HG03521 (cell line): ENCODE results near the gene ZNF185.

ENCODE experiments used
- ATAC-seq: cut with Tn5 transposase; IDR thresholded peaks from one replicate; pipeline ENCODE4 v1.9.1; 2021; ENCODE audit warnings: mild to moderate bottlenecking, moderate library complexity; ENCODE audit not compliant: unreplicated experiment

ZNF185 gene

DNA sequence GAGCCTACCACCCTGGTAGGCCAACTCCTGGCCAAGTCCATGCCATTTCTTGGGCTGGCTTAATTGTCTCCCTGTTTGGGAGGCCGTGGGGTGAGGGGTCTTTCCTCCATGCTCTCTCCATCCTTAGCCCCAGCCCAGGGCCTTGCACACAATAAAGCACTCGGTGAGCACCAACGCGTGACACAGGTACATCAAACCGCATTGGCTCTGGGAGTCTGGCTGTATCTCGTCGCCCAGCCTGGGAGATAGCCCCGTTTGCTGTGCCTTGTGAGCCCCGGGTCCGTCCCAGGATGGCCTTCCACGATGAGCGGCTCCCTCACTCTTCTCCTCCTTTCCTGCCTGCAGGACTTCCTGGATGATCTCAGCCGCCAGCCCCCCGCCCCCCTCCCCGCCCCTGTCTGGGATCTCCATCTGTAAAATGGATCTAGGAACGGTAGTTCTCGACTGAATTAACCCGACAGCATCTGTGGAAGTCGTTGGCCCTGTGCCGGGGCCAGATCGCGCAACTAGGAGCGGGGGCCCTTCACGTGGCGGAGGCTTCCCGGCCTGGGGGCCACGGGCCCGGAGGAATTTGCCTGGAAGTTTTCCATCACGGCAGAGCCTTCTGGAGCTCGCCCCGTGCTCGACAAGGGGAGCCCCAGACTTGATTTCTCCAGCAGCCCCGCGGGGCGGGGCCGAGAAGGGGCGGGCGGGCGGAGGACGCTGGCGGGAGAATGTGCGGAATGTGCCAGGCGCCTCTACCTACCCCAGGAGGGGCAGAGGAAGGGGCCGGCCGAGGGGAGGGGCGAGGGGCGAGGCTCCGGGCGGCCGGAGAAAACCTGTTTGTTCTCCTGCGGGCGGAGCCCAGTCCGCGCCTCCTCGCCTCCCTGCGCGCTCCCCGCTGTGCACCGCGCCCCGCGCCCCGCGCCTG, at the start of gene ZNF185:
ZNF185 (plus strand) TSS at position 846 of the 910 bp plus-strand sequence. CDS start 16,423 bp downstream, outside the sequence.
- ATAC-seq = no peak

DNA sequence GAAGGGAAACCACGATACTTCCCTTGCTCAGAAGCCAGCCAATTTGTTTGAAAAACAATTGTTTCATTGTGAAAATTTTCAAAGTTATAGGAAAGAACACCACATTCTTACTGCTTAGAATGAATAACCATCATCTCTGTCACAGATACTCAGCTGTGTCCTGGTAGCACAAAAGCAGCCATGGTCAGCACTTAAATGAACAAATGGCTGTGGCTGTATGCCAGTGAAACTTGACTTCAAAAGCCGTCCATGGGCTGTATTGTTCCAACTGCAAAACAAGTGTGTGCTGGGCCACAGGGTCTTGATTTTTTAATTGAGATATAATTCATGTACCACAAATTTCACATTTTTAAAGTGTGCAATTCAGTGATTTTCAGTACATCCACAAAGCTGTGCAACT, 47.4 kb upstream of the ZNF185 start:
- no peak for ATAC-seq

DNA sequence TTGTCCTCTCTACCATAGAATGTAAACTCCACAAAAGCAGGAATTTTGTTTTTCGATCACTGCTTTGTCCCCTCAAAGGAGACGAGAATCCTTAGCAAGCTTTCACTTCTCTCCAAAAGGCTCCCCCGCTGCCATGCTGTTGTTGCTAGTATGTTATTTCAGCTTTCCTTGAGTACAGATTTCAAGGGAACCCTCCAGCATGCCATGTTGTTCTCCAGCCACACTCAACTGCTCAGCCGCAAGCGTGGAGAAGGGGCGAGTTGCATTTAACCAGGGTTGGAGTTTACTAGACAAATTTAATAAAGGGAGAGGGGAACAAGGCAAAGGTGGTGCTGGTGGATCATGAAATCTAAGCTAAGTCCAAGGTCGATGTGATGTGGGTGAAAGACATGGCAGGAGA, 43.9 kb upstream of the ZNF185 start:
- no peak for ATAC-seq

DNA sequence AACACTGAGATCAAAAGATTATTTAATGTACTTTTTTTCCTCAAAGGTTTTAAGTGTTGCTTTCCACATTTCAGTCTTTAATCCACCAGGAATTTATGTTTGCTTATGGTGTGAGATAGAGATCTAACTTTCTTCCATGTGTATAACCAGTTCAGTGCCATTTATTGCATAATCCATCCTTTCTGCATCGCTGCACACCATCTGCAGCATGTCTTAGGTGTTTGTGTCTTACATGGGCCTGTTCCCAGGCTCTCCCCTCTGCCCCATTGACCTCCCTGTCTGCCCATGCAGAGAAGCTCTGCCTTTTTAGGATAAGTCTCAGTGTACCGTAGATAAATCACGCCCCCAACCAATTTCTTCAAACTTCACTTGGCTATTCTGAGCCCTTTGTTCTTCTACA, 36.8 kb upstream of the ZNF185 start:
- ATAC-seq = no peak

GRCh38 chrX:152861826-152862225, 36.0 kb upstream of the ZNF185 start:
- ATAC-seq = no peak

DNA sequence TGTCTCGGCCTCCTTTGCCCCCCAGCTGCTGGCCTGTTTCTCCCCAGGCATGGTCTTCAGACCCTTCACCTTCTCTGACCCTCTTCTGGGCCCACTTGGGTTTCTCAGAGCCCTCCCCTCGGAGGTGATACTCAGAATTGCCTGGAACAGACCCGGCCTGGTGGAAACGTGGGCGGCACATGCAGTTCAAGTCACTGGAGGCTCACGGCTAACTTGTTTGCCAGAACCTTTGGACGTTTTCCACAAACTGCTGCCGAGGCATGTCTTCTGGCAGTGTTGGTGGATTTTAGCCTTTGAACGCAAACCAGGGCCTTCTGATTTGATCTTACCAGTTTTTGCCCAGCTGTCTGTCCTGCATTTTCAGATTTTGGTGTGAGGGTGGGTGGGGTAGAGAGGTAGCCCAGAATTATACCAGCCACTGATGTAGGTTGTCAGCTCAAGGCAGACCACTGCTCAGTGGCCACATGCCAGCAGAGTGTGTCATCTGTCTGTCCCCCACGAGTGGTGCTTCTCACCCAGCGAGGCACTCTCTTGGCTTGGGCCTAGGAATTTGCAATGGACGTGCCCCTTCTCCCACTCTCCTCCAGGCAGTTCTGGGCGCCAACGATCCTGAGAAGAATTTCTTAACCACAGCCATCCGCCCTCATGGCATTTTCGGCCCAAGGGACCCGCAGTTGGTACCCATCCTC, 32.5 kb upstream of the ZNF185 start:
- ATAC-seq = no peak

DNA sequence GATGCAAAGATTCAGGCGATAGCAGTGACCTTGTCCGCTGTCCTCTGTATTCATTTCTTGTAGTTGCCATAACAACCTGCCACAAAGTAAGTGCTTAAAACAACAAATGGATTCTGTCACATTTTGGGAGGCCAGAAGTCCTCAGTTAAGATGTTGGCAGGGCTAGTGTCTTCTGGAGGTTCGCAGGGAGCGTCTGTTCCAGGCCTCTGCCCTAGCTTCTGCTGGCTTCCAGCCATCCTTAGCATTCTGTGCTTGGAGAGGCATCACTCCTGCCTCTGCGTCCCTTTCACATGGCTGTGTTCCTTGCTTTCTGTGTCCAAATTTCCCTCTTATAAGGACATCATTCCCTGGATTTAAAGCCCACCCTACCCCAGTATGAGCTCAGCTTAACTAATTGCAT, 31.5 kb upstream of the ZNF185 start:
- ATAC-seq = no peak

DNA sequence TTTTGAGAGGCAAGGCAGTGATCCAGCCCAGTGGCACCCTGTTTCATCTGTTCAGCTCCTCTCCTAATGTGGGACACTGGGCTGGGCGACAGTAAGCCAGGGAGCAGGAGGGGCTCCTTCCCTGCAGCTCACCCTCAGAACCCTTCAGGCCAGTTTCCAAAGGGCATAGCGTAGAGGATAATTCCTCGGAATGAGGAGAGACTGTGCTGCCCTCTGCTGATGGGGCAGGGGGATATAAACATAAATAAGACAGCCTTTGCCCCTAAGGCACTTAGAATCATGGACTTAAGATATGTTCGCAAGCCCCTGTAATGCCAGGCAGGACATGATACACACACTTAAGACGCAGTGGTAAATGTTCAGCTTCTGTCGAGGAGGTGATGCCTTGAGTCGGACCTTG, 27.9 kb upstream of the ZNF185 start:
- no peak for ATAC-seq

GRCh38 chrX:152871260-152871659, 26.6 kb upstream of the ZNF185 start:
- no peak for ATAC-seq

DNA sequence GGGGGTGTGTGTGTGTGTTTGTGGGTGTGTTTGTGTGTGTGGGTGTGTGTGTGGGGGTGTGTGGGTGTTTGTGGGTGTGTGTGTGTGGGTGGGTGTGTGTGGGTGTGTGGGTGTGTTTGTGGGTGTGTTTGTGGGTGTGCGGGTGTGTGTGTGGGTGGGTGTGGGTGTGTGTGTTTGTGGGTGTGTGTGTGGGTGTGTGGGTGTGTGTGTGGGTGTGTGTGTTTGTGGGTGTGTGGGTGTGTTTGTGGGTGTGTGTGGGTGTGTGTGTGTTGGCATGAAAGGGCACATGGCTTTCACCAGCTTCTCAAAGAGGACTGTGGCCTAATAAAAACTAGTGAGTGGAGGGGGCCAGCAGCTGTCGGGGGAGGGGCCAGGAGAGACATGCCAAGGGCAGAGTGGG, 25.3 kb upstream of the ZNF185 start:
- ATAC-seq = no peak

DNA sequence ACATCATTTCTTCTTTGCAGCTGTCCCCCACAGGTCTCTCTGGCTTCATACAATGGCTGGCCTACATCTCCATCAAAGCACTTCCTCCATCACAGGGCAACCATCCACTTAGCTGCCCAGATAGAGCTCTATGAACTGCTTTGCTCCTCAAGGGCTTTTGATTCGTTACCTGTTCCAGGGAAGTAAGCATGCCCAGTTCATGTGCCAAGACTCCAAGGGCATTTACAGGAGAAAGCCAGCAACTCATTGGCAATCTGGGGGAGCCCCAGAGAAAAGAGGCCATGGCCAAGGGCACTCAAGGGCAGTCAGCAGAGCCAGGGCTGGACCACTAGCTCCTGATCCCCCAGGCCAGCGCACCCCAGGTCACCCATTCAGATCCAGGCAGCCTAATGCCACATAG, 24.5 kb upstream of the ZNF185 start:
- no peak for ATAC-seq

DNA sequence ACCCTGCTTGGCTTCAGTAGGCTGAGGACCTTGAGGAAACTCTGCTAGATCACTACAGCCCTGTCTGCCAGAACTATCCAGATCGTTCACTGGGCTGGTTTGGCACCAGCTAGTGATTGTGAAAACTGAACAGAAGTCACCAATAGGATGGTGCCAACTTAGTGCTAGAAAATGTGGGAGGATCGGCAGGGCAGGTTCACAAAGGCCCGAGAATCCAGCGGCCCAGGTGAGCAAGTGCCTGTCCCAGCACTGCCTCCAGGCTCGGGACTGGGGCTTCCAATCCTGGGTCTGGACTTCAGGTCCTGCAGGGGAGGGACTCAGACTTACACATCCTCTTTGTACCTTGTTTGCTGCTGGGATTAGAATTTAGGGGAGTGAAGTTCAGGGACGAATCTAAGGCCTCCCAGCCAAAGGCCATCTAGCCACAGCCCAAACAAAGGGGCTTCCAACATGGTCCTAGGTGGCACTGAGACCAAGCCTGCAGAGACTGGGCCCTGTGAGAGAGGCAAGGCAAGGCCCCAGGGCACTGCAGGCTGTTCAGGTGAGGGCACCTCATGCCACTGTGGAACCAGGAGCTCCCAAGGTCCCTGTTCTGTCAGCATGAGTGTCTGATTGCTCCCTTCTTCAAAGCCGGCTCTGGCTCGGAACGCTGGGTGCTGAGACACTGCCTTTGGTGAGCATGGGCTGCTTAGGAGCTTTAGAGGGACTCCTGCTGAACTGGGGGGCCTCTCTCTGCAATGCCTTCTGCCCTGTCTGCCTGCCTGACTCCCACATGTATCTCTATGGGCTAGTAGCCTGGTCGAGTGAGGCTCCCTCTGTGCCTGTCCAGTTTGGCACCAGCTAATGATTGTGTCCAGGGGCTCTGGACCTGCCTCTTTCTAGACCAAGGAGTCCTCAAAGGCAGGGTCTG, 20.7 kb upstream of the ZNF185 start:
- ATAC-seq = no peak

DNA sequence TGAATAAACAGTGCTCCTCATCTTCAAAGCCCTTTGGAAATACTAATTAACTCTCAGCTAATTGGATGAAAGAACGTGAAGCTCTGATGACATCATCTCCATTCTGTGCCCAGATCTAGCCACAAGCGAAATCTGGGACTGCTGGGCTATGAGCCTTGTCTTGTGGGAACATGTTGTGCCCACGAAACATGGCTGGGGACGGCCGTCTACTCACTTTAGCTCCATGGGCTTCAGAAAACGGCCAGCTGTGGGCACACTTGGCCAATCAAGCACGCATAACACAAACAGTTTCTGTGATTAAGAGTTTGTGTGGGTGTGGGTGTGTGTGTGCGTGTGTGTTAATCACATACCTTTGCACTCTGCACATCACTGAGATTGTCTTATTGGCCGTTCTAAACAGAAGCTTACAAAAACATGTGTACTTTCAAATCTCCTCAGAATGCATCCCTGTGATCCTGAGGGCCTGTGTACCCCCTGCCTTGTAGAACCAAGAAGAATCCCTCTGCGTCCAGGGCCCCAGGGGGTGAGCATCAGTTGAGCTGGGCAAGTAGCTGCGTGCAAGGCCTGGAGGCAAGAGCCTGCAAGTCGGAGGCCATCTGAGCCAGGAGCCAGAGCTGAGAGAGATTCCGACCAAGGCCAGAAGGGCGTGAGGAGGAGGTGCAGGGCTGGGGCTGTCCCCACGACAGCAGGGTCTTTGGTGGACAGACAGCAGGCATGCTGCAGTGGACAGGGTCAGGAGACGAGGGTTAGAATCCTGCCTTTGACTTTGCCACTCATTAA, 18.7 kb upstream of the ZNF185 start:
- ATAC-seq = no peak

- no peak for ATAC-seq
Observed at GRCh38 chrX:152881289-152881688, 16.6 kb upstream of the ZNF185 start.

- ATAC-seq = no peak
Observed at GRCh38 chrX:152884171-152884570, 13.7 kb upstream of the ZNF185 start.

- ATAC-seq = no peak
Observed at GRCh38 chrX:152886716-152887115, 11.2 kb upstream of the ZNF185 start.

GRCh38 chrX:152892499-152892898, 5.4 kb upstream of the ZNF185 start:
- no peak for ATAC-seq

DNA sequence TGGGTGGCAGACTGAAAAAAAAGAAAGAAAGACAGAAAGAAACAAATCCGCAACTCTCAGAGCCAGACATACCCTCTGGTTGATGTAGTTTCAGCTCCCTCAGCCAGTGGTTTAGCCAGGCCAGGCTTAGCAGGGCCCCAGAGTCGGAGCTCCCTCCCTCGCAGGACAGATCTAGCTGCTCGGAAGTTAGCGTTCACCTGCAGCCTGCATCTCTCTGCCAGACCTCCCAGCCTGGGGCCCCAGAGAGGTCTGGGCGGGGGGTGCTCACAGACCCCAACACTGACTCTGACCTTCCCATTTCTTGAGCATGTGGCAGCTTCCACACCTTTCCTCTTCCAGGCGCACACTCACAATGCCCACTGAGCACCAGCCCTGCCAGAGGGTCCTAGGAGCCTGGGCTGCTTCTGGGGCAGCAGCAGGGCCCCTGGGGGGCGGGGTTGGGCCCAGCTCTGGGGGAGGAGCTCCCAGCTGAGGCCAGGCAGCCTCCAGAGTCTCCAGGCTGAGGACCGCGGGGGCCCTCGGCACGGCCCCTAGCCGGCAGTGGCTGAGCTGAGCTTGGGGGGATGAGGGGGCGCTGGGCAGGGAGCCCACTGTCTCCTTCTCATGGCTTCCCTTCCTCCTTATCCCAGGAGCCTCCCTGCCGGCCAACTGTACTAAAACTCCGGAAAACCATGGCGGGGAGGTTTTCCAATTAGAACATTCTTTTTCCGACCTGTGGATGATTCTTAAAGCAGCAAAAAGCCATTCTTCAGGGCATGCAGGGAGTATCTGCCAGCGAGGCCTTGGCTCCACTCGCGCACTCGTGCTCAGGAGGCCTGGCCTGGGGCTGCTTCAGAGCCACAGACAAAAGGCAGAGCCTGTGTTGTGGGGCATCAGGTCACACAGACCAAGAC, 4.6 kb upstream of the ZNF185 start:
- ATAC-seq = no peak

GRCh38 chrX:152893980-152894610, 3.8 kb upstream of the ZNF185 start:
- no peak for ATAC-seq
